Activated B cell treated with CpG ODN at 0.5 μM for 24 hours (primary cell): ENCODE measurements around the gene PARD6B. TPM values are rescaled to one million over a fixed set of nuclear protein-coding genes. Genes with fewer than 3 reads are reported as not detected.

ENCODE experiments used
- ATAC-seq: fragments of 200-7000 bp; cut with Tn5 transposase; one replicate; pipeline ENCODE4 v1.10.0; 2021; ENCODE audit warnings: low read depth, mild to moderate bottlenecking, moderate library complexity
- CTCF ChIA-PET: fragments of 350-600 bp; sonication (Branson Sonifier 250); formaldehyde crosslinking; loops from one replicate; lab custom pipeline; 2021; ENCODE audit warnings: antibody characterized with exemption; lab: Charles Lee
- POLR2A ChIA-PET: fragments of 350-600 bp; sonication (Branson Sonifier 250); formaldehyde crosslinking; loops from one replicate; lab custom pipeline; 2021; ENCODE audit warnings: antibody characterized with exemption; lab: Charles Lee
- DNase-seq: peaks from one replicate; pipeline ENCODE4 v3.0.0; 2022
- H3K27ac Mint-ChIP-seq: one replicate; pipeline ENCODE4 v1.8.0; 2020; ENCODE audit warnings: mixed read lengths
- H3K27me3 Mint-ChIP-seq: one replicate; pipeline ENCODE4 v1.8.0; 2021; ENCODE audit warnings: mixed read lengths
- H3K36me3 Mint-ChIP-seq: one replicate; pipeline ENCODE4 v1.8.0; 2021; ENCODE audit warnings: low read depth, mixed read lengths
- H3K4me1 Mint-ChIP-seq: one replicate; pipeline ENCODE4 v1.8.0; 2021; ENCODE audit warnings: mixed read lengths
- H3K4me3 Mint-ChIP-seq: one replicate; pipeline ENCODE4 v1.8.0; 2020; ENCODE audit warnings: mild to moderate bottlenecking, mixed read lengths
- H3K9me3 Mint-ChIP-seq: one replicate; pipeline ENCODE4 v1.8.0; 2020; ENCODE audit warnings: mixed read lengths
- CTCF ChIP-seq: fragments of 200-600 bp; IDR thresholded peaks from one replicate; pipeline ENCODE4 v1.8.0; 2022; ENCODE audit warnings: antibody characterized with exemption, mild to moderate bottlenecking
- intact Hi-C: fragments of 100-400 bp; cut with micrococcal nuclease; formaldehyde crosslinking; loops from one replicate; pipeline ENCODE4 v1.15.1; 2024
- total RNA-seq: library from RNA; stranded (reverse); gene quantifications from 2 replicates; pipeline ENCODE4 v1.2.3, GENCODE V29; 2022

PARD6B gene
- total RNA-seq, 1 donor from 2014 or later = 5.7 TPM

- Mint-ChIP-seq H3K4me1 (peaks cover 16% of the 10 kb centered on the region), H3K9me3 (no peaks in the 10 kb centered on the region), H3K36me3 (no peaks in the 10 kb centered on the region), H3K4me3 (no peak overlapping the region), H3K27ac (no peak overlapping the region), H3K27me3 (peaks cover 2% of the 10 kb centered on the region)
- no peak for ATAC-seq
- intact Hi-C loops = no loop called here
- TF ChIP-seq CTCF = no peak
- ChIA-PET POLR2A (interaction anchor here (0.7 kb wide), 1 partner anchor 77 kb away, joined by 3 read pairs; no protein-coding TSS in a partner anchor), CTCF (no interaction called here)
- DNase-seq = no peak
Measured at GRCh38 chr20:50728486-50728980, 2.8 kb upstream of the PARD6B start.

- peaks cover under 1% of the 10 kb centered on the region for H3K36me3 Mint-ChIP-seq
- H3K9me3 Mint-ChIP-seq = no peaks in the 10 kb centered on the region
- no peak overlapping the region for H3K4me3 Mint-ChIP-seq
- ChIA-PET CTCF (interaction anchor here (1.5 kb wide), 1 partner anchor 21 kb away, joined by 4 read pairs; no protein-coding TSS in a partner anchor), POLR2A (interaction anchor here (0.6 kb wide), 2 partner anchors 202 to 577 kb away, joined by 3 read pairs; partner anchors contain the start of gene ADNP)
- H3K4me1 Mint-ChIP-seq = peaks cover 16% of the 10 kb centered on the region
- no peak overlapping the region for H3K27ac Mint-ChIP-seq
- peaks cover 2% of the 10 kb centered on the region for H3K27me3 Mint-ChIP-seq
- ATAC-seq = no peak
- DNase-seq = no peak
- intact Hi-C loops = no loop called here
- TF ChIP-seq CTCF = no peak
Measured at GRCh38 chr20:50728981-50729874, 2.2 kb upstream of the PARD6B start.

- no peak for ATAC-seq
- H3K27me3 Mint-ChIP-seq = peaks cover 2% of the 10 kb centered on the region
- peaks cover 16% of the 10 kb centered on the region for H3K4me1 Mint-ChIP-seq
- intact Hi-C loops = loop anchor here (5.0 to 10.0 kb wide), 5 partner anchors 128 to 1462 kb away; partner anchors contain the start of gene ZFP64
- no peaks in the 10 kb centered on the region for H3K9me3 Mint-ChIP-seq
- no peak for DNase-seq
- H3K27ac Mint-ChIP-seq = peak overlapping the region; percentile 71
- peak overlapping the region; percentile 89 for H3K4me3 Mint-ChIP-seq
- H3K36me3 Mint-ChIP-seq = peaks cover 1% of the 10 kb centered on the region
- CTCF ChIA-PET = interaction anchor here (1.5 kb wide), 1 partner anchor 20 kb away, joined by 4 read pairs; no protein-coding TSS in a partner anchor
- POLR2A ChIA-PET = interaction anchor here (0.6 to 1.4 kb wide), 5 partner anchors 19 to 1018 kb away, joined by 3 to 4 read pairs (median 3); partner anchors contain the start of gene ADNP
- TF ChIP-seq CTCF = no peak
Measured at GRCh38 chr20:50729901-50730764, 1.2 kb upstream of the PARD6B start.

GRCh38 chr20:50730765-50731054, 670 bp upstream of the PARD6B start:
- ATAC-seq = no peak
- POLR2A ChIA-PET = interaction anchor here (0.7 to 1.4 kb wide), 3 partner anchors 19 to 540 kb away, joined by 3 read pairs; partner anchors contain the start of gene CEBPB
- Mint-ChIP-seq H3K27ac (peak overlapping the region; percentile 71), H3K27me3 (peaks cover 2% of the 10 kb centered on the region), H3K4me1 (peaks cover 16% of the 10 kb centered on the region), H3K36me3 (peaks cover 1% of the 10 kb centered on the region), H3K4me3 (peak overlapping the region; percentile 89), H3K9me3 (no peaks in the 10 kb centered on the region)
- intact Hi-C loops = loop anchor here (1.0 to 10.0 kb wide), 11 partner anchors 19 to 1462 kb away; partner anchors contain the start of genes ADNP, CEBPB, PTPN1 and ZFP64
- no peak for DNase-seq
- TF ChIP-seq CTCF = no peak
- CTCF ChIA-PET = interaction anchor here (1.5 kb wide), 1 partner anchor 19 kb away, joined by 4 read pairs; no protein-coding TSS in a partner anchor
